Nephron (organoid): Measurements from ENCODE around the gene LIMK1.
"Not testable (repeated sequence)": the region's sequence is repeated elsewhere in the genome, so short reads cannot be mapped to it uniquely, and the experiment has no call there.

ENCODE experiments used
- H3K27ac Mint-ChIP-seq, 3 experiments: 2 replicates each; pipeline ENCODE4 v1.8.0; 2020; ENCODE audit warnings: mixed read lengths in 3 of 3, mild to moderate bottlenecking in 2 of 3, moderate library complexity in 1 of 3
- H3K27me3 Mint-ChIP-seq: 2 replicates; pipeline ENCODE4 v1.8.0; 2021; ENCODE audit warnings: low read depth, mild to moderate bottlenecking, moderate library complexity, mixed read lengths
- H3K36me3 Mint-ChIP-seq: 2 replicates; pipeline ENCODE4 v1.8.0; 2020; ENCODE audit warnings: low read depth, mixed read lengths
- H3K4me1 Mint-ChIP-seq: 2 replicates; pipeline ENCODE4 v1.8.0; 2020; ENCODE audit warnings: mixed read lengths
- H3K4me3 Mint-ChIP-seq, 3 experiments: 2 replicates each; pipeline ENCODE4 v1.8.0; 2020; ENCODE audit warnings: mild to moderate bottlenecking in 3 of 3, mixed read lengths in 3 of 3, moderate library complexity in 2 of 3
- H3K9me3 Mint-ChIP-seq: 2 replicates; pipeline ENCODE4 v1.8.0; 2020; ENCODE audit warnings: mixed read lengths
- CTCF ChIP-seq, 3 experiments: fragments of 200-600 bp; sonication (generic); IDR thresholded peaks; one replicate each; pipeline ENCODE4 v1.5.0; 2021; ENCODE audit warnings: antibody characterized with exemption in 3 of 3; ENCODE audit not compliant: unreplicated experiment in 3 of 3

LIMK1 gene

DNA sequence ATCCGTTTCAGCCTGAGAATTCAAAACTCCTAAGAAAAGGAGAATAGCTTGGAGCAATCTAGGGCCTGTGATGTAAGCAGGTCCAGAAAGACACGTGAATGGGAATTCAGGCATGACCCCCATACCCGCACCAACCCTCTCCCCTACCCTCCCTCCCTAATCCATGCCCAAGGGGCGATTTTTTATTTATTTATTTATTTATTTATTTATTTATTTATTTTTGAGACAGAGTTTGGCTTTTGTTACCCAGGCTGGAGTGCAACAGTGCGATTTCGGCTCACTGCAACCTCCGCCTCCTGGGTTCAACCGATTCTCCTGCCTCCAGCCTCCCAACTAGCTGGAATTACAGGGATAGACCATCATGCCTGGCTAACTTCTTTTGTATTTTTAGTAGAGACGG, 74.0 kb downstream of the LIMK1 start:
- Mint-ChIP-seq H3K27me3 (no peaks in the 10 kb centered on the region), H3K4me3 (no peak overlapping the region), H3K9me3 (no peaks in the 10 kb centered on the region), H3K4me1 (no peaks in the 10 kb centered on the region), H3K27ac (no peak overlapping the region), H3K36me3 (no peaks in the 10 kb centered on the region)
- no peak for TF ChIP-seq CTCF (IDR thresholded peaks at IDR 0.05; ENCODE audit: unreplicated experiment in 3 of 3)

DNA sequence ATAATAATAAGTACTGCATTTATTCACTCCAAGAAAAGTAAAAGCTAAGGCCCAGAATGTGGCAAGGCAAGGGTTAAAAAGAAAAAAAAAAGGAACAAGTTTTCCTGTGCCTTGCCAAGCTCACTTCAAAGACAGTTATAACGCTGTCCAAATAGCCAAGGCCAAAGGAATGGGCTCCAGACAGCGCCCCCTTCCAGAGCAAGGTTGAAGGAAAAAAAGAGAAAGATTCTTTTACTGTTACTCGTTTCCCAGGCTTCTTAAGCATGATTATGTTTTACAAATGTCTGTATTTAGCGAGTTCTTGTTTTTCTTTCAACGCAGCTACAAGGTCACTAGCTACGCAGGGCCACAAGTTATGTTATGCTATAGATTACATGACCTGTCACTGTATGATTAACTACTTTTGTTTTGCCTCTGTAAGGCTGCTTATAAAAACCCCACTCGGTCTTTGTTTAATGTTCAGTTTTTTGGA, 81.4 kb downstream of the LIMK1 start:
- Mint-ChIP-seq H3K4me1 (no peaks in the 10 kb centered on the region), H3K27me3 (no peaks in the 10 kb centered on the region), H3K36me3 (peaks cover 4% of the 10 kb centered on the region), H3K4me3 (no peak overlapping the region), H3K9me3 (no peaks in the 10 kb centered on the region), H3K27ac (peak overlapping the region in 2 of 3 experiments; percentile 59 to 62)
- peak; percentile 25 to 55 (median 40) for TF ChIP-seq CTCF (IDR thresholded peaks at IDR 0.05; ENCODE audit: unreplicated experiment in 3 of 3)

GRCh38 chr7:74165867-74166593, 82.4 kb downstream of the LIMK1 start:
- H3K27ac Mint-ChIP-seq: no peak overlapping the region
- H3K27me3 Mint-ChIP-seq: no peaks in the 10 kb centered on the region
- no peak for TF ChIP-seq CTCF (IDR thresholded peaks at IDR 0.05; ENCODE audit: unreplicated experiment in 3 of 3)
- H3K4me3 Mint-ChIP-seq: no peak overlapping the region
- H3K9me3 Mint-ChIP-seq: no peaks in the 10 kb centered on the region
- H3K36me3 Mint-ChIP-seq: peaks cover 4% of the 10 kb centered on the region
- H3K4me1 Mint-ChIP-seq: no peaks in the 10 kb centered on the region

DNA sequence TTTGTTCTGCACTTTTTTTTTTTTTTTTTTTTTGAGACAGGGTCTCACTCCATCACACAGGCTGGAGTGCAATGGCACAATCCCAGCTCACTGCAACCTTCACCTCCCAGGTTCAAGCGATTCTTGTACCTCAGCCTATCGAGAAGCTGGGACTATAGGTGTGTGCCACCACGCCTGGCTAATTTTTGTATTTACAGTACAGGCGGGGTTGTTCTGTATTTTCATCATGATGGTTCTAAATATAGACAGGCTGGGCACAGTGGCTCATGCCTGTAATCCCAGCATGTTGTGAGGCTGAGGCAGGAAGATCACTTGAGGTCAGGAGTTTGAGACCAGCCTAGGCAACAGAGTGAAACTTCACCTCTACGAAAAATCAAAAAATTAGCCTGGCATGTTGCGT, 83.7 kb downstream of the LIMK1 start:
- not testable (repeated sequence) for H3K27ac Mint-ChIP-seq, H3K36me3 Mint-ChIP-seq, H3K4me1 Mint-ChIP-seq, H3K9me3 Mint-ChIP-seq, H3K27me3 Mint-ChIP-seq, H3K4me3 Mint-ChIP-seq
